ENCODE measurements around the gene SCAMP5.
A peak's percentile ranks its signal among the peaks of the same experiment; 100 is the strongest.

SCAMP5 gene

GRCh38 chr15:75063889-75064288 lies 68.5 kb downstream of the SCAMP5 start:
- TF ChIP-seq CTCF (IDR thresholded peaks at IDR 0.05): no peak
- no peaks in the 10 kb centered on the region for H3K36me3 ChIP-seq
- H3K4me1 ChIP-seq (ENCODE audit: control insufficient read depth in 1 of 2, insufficient read depth in 1 of 2, low read depth in 1 of 2, low read length in 1 of 2): peaks cover 28 to 36% of the 10 kb centered on the region in 2 experiments
- H3K27ac ChIP-seq: no peak overlapping the region
- H3K4me3 ChIP-seq (ENCODE audit: low read depth in 1 of 2, low read length in 1 of 2): no peak overlapping the region
- H3K9me3 ChIP-seq: no peaks in the 10 kb centered on the region
- no peaks in the 10 kb centered on the region for H3K27me3 ChIP-seq

GRCh38 chr15:75064846-75065245 lies 69.5 kb downstream of the SCAMP5 start:
- Histone ChIP-seq H3K27me3 (no peaks in the 10 kb centered on the region), H3K9me3 (no peaks in the 10 kb centered on the region), H3K36me3 (no peaks in the 10 kb centered on the region), H3K27ac (no peak overlapping the region), H3K4me1 (ENCODE audit: control insufficient read depth in 1 of 2, insufficient read depth in 1 of 2, low read depth in 1 of 2, low read length in 1 of 2) (peaks cover 38 to 45% of the 10 kb centered on the region in 2 experiments), H3K4me3 (ENCODE audit: low read depth in 1 of 2, low read length in 1 of 2) (no peak overlapping the region)
- no peak for TF ChIP-seq CTCF (IDR thresholded peaks at IDR 0.05)

GRCh38 chr15:75065467-75065850 lies 70.1 kb downstream of the SCAMP5 start:
- Histone ChIP-seq H3K4me1 (ENCODE audit: control insufficient read depth in 1 of 2, insufficient read depth in 1 of 2, low read depth in 1 of 2, low read length in 1 of 2) (peaks cover 44 to 51% of the 10 kb centered on the region in 2 experiments), H3K27ac (peak overlapping the region; percentile 57)
- TF ChIP-seq CTCF (IDR thresholded peaks at IDR 0.05): no peak

GRCh38 chr15:75065851-75066509 lies 70.6 kb downstream of the SCAMP5 start:
- no peaks in the 10 kb centered on the region for H3K36me3 ChIP-seq
- H3K9me3 ChIP-seq: no peaks in the 10 kb centered on the region
- H3K4me3 ChIP-seq (ENCODE audit: low read depth in 1 of 2, low read length in 1 of 2): no peak overlapping the region
- peaks cover 45 to 52% of the 10 kb centered on the region in 2 experiments for H3K4me1 ChIP-seq (ENCODE audit: control insufficient read depth in 1 of 2, insufficient read depth in 1 of 2, low read depth in 1 of 2, low read length in 1 of 2)
- H3K27ac ChIP-seq: peak overlapping the region; percentile 57
- H3K27me3 ChIP-seq: no peaks in the 10 kb centered on the region
- TF ChIP-seq CTCF (IDR thresholded peaks at IDR 0.05): no peak

More at GRCh38 chr15:75065467-75065850, 70.1 kb downstream of the SCAMP5 start:
- Histone ChIP-seq H3K27me3 (no peaks in the 10 kb centered on the region), H3K4me3 (ENCODE audit: low read depth in 1 of 2, low read length in 1 of 2) (no peak overlapping the region), H3K36me3 (no peaks in the 10 kb centered on the region), H3K9me3 (no peaks in the 10 kb centered on the region)

GRCh38 chr15:75067123-75067830 lies 71.9 kb downstream of the SCAMP5 start:
- H3K27ac ChIP-seq: peak overlapping the region; percentile 57

More at GRCh38 chr15:75067123-75067830, 71.9 kb downstream of the SCAMP5 start:
- Histone ChIP-seq H3K4me1 (ENCODE audit: control insufficient read depth in 1 of 2, insufficient read depth in 1 of 2, low read depth in 1 of 2, low read length in 1 of 2) (peaks cover 48 to 53% of the 10 kb centered on the region in 2 experiments), H3K27me3 (no peaks in the 10 kb centered on the region), H3K36me3 (no peaks in the 10 kb centered on the region), H3K4me3 (ENCODE audit: low read depth in 1 of 2, low read length in 1 of 2) (no peak overlapping the region), H3K9me3 (no peaks in the 10 kb centered on the region)
- no peak for TF ChIP-seq CTCF (IDR thresholded peaks at IDR 0.05)
